ENCODE measurements around the gene ABAT.

DNA sequence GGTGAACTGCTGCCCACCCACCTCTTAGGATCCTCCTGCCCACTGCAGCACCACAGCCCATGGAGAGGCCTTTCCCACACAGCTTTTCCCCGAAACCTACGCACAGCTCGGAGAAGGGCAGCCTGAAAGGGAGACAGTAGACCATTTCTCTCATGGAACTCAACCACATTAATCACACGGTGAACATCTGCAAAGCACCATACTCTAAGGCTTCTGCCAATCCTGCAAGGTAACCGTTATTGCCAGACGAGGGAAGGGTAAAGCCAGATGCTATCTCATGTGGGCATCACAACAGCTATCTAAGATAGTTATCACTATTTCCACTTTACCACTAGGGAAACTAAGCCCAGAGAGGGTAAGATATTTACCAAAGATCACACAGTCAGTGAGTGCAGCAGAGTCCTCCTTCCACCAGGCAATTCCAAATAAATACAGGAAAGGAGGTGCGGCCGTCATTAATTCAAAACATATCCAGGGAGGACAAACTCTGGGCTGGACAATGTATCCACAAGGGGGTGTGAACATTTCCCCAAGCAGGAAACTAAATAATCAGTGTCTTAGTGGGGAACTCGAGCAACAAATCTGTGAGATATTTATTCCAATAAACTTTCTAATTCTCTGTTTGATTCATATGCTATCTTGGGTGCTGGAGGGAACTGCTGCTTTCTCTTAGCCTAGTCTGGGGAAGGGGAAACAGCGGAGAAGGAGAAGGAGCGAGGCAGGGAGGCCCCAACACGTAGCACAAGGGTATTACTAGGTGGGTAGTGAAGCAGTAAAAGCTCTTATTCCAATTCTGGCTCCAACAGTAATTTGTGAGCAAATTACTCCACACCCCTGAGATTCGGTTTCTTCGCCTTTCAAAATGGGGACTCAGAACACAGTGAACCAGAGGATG lies 122.3 kb downstream of the ABAT start:
- TF ChIP-seq CTCF (IDR thresholded peaks at IDR 0.05; ENCODE audit: low read depth, low read length) (no peak), EZH2phosphoT487 (IDR thresholded peaks at IDR 0.05; ENCODE audit: low read depth) (no peak)
